GM23338 (cell line): ENCODE results near the gene RPS4Y1. TPM values are rescaled to one million over a fixed set of nuclear protein-coding genes. Genes with fewer than 3 reads are reported as not detected.
"Not testable (repeated sequence)": the region's sequence is repeated elsewhere in the genome, so short reads cannot be mapped to it uniquely, and the experiment has no call there.

Experiments used
- ATAC-seq: fragments of 200-7000 bp; cut with Tn5 transposase; 3 replicates; pipeline ENCODE4 v1.9.1; 2020
- DNase-seq: peaks from one replicate; pipeline ENCODE4 v3.0.0-alpha.2; 2015; ENCODE audit warnings: low spot score
- H2AFZ ChIP-seq: fragments of 200-600 bp; sonication (generic); 2 replicates; pipeline ENCODE4 v1.8.0; 2016; ENCODE audit warnings: antibody characterized with exemption, mild to moderate bottlenecking, moderate library complexity
- H3F3A ChIP-seq: fragments of 200-600 bp; sonication (generic); replicated peaks from 2 replicates; pipeline ENCODE4 v1.8.0; 2017; ENCODE audit warnings: antibody characterized with exemption, mixed run types, low read depth
- H3K27ac ChIP-seq: fragments of 200-600 bp; sonication (generic); 2 replicates; pipeline ENCODE4 v1.6.1; 2016; ENCODE audit warnings: low read depth
- H3K27me3 ChIP-seq: fragments of 200-600 bp; sonication (generic); 2 replicates; pipeline ENCODE4 v1.8.0; 2016; ENCODE audit warnings: mild to moderate bottlenecking, mixed run types, moderate library complexity; ENCODE audit not compliant: insufficient read depth
- H3K36me3 ChIP-seq: fragments of 200-600 bp; sonication (generic); 2 replicates; pipeline ENCODE4 v1.8.0; 2016; ENCODE audit warnings: mild to moderate bottlenecking; ENCODE audit not compliant: insufficient read depth
- H3K4me1 ChIP-seq: fragments of 200-600 bp; sonication (generic); 2 replicates; pipeline ENCODE4 v1.8.0; 2016; ENCODE audit warnings: mild to moderate bottlenecking, moderate library complexity; ENCODE audit not compliant: insufficient read depth
- H3K4me2 ChIP-seq: fragments of 200-600 bp; sonication (generic); 2 replicates; pipeline ENCODE4 v1.7.1; 2017; ENCODE audit warnings: mixed run types
- H3K4me3 ChIP-seq: fragments of 200-600 bp; sonication (generic); 2 replicates; pipeline ENCODE4 v1.6.1; 2016; ENCODE audit warnings: mixed run types
- H3K79me2 ChIP-seq: fragments of 200-600 bp; sonication (generic); replicated peaks from 2 replicates; pipeline ENCODE4 v1.8.0; 2017; ENCODE audit warnings: mild to moderate bottlenecking; ENCODE audit not compliant: insufficient read depth
- H3K9me2 ChIP-seq: fragments of 200-600 bp; sonication (generic); 2 replicates; pipeline ENCODE4 v1.8.0; 2017; ENCODE audit not compliant: insufficient read depth
- H4K20me1 ChIP-seq: fragments of 200-600 bp; sonication (generic); replicated peaks from 2 replicates; pipeline ENCODE4 v1.8.0; 2017; ENCODE audit warnings: mild to moderate bottlenecking; ENCODE audit not compliant: insufficient read depth
- H3K27ac Mint-ChIP-seq: 2 replicates; pipeline ENCODE4 v1.8.0; 2020; ENCODE audit warnings: inconsistent platforms, mild to moderate bottlenecking, moderate library complexity, mixed read lengths
- H3K27me3 Mint-ChIP-seq: 3 replicates; pipeline ENCODE4 v1.8.0; 2022; ENCODE audit warnings: low read depth, mild to moderate bottlenecking, moderate library complexity, mixed read lengths, inconsistent platforms; ENCODE audit not compliant: insufficient read depth, poor library complexity
- H3K36me3 Mint-ChIP-seq: 3 replicates; pipeline ENCODE4 v1.8.0; 2021; ENCODE audit warnings: low read depth, mild to moderate bottlenecking, inconsistent platforms, moderate library complexity, mixed read lengths
- H3K4me1 Mint-ChIP-seq: 3 replicates; pipeline ENCODE4 v1.8.0; 2020; ENCODE audit warnings: mild to moderate bottlenecking, inconsistent platforms, mixed read lengths
- H3K4me3 Mint-ChIP-seq: 3 replicates; pipeline ENCODE4 v1.8.0; 2021; ENCODE audit warnings: moderate library complexity, mild to moderate bottlenecking, inconsistent platforms, mixed read lengths
- H3K9me3 Mint-ChIP-seq: 3 replicates; pipeline ENCODE4 v1.8.0; 2020; ENCODE audit warnings: moderate library complexity, mild to moderate bottlenecking, inconsistent platforms, mixed read lengths
- EZH2phosphoT487 ChIP-seq: fragments of 200-600 bp; sonication (generic); IDR thresholded peaks from one replicate; pipeline ENCODE4 v1.8.1; 2018; ENCODE audit warnings: antibody characterized with exemption; ENCODE audit not compliant: unreplicated experiment
- JUNB ChIP-seq: IDR thresholded peaks from one replicate; pipeline ENCODE4 v1.6.1; 2016; ENCODE audit warnings: antibody characterized with exemption; ENCODE audit not compliant: unreplicated experiment
- STAT1 ChIP-seq: IDR thresholded peaks from one replicate; pipeline ENCODE4 v1.6.1; 2016; ENCODE audit warnings: antibody characterized with exemption; ENCODE audit not compliant: unreplicated experiment
- ZNF462 ChIP-seq: fragments of 250-450 bp; sonication (Bioruptor Pico); IDR thresholded peaks from 2 replicates; pipeline ENCODE4 v1.5.0; 2020; ENCODE audit warnings: mild to moderate bottlenecking, moderate library complexity
- polyA plus RNA-seq: library from polyadenylated mRNA; unstranded; fragments of >200 nt; fragmentation: Nextera tagmentation; extraction: Ambion mirVana; gene quantifications from 2 replicates; pipeline ENCODE4 v1.2.1, GENCODE V29; 2016
- total RNA-seq: library from RNA; depleted of rRNA; stranded (reverse); fragments of >200 nt; shearing (Covaris generic); gene quantifications from 2 replicates; pipeline ENCODE4 v1.2.3, GENCODE V29; 2014
- TF ChIP-seq, protein P1 (sequence below), 2 experiments: fragments of 200-600 bp in 1 of 2; sonication (generic) in 1 of 2; conservative IDR thresholded peaks; 2 replicates each; pipeline versions ENCODE4 v1.5.1 to v1.6.1; 2016 to 2017; ENCODE audit warnings: antibody characterized with exemption in 2 of 2, low read depth in 2 of 2, mild to moderate bottlenecking in 2 of 2, moderate library complexity in 1 of 2

Gene RPS4Y1
- total and polyA plus RNA-seq, 2 experiments from 2014 or later: 216 to 294 TPM

DNA sequence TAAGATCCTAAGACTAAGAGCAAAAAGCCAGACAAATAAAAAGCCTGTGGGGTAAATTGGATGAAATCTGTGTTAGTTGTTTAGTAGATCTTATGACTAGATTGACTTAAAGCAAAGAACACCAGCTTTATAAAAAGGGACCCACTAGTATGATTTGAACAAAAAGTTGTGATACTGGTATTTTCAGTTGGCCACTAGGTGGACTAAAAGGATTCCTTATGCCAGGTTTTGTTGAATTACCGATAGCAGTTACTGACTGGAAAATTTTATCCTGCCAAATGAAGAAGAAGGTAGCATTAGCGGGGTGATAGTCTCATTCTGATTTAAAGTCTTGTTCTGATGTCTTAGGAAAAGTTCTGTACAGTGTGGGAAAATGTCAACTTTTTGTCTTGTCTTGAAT, 41.2 kb upstream of the RPS4Y1 start:
- Mint-ChIP-seq H3K9me3 (no peaks in the 10 kb centered on the region), H3K27me3 (no peaks in the 10 kb centered on the region), H3K4me1 (peaks cover 3% of the 10 kb centered on the region; the same call in 1 of the 3 replicates), H3K36me3 (no peaks in the 10 kb centered on the region), H3K4me3 (no peak overlapping the region), H3K27ac (no peak overlapping the region)
- no peaks in the 10 kb centered on the region for H3F3A ChIP-seq
- H3K27ac ChIP-seq: no peak overlapping the region
- H3K79me2 ChIP-seq: no peaks in the 10 kb centered on the region
- ATAC-seq (no peak), DNase-seq (peak; percentile 43)
- no peaks in the 10 kb centered on the region for H3K36me3 ChIP-seq
- H3K27me3 ChIP-seq: no peaks in the 10 kb centered on the region
- TF ChIP-seq JUNB: no peak
- TF ChIP-seq STAT1: no peak
- TF ChIP-seq, protein P1, sequence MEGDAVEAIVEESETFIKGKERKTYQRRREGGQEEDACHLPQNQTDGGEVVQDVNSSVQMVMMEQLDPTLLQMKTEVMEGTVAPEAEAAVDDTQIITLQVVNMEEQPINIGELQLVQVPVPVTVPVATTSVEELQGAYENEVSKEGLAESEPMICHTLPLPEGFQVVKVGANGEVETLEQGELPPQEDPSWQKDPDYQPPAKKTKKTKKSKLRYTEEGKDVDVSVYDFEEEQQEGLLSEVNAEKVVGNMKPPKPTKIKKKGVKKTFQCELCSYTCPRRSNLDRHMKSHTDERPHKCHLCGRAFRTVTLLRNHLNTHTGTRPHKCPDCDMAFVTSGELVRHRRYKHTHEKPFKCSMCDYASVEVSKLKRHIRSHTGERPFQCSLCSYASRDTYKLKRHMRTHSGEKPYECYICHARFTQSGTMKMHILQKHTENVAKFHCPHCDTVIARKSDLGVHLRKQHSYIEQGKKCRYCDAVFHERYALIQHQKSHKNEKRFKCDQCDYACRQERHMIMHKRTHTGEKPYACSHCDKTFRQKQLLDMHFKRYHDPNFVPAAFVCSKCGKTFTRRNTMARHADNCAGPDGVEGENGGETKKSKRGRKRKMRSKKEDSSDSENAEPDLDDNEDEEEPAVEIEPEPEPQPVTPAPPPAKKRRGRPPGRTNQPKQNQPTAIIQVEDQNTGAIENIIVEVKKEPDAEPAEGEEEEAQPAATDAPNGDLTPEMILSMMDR (conservative IDR thresholded peaks at IDR 0.05; ENCODE audit: low read depth in 2 of 2): peak; percentile 42 to 46
- no peak overlapping the region for H3K4me2 ChIP-seq
- H3K4me1 ChIP-seq: no peaks in the 10 kb centered on the region
- no peaks in the 10 kb centered on the region for H4K20me1 ChIP-seq
- H2AFZ ChIP-seq: no peak overlapping the region
- no peaks in the 10 kb centered on the region for H3K9me2 ChIP-seq
- no peak overlapping the region for H3K4me3 ChIP-seq

GRCh38 chrY:2817146-2817896, 24.1 kb upstream of the RPS4Y1 start:
- not testable (repeated sequence) for ATAC-seq, H3K4me1 Mint-ChIP-seq

GRCh38 chrY:2824471-2824870, 16.9 kb upstream of the RPS4Y1 start:
- peaks cover 5% of the 10 kb centered on the region; the same call in 2 of the 3 replicates for H3K4me1 Mint-ChIP-seq
- Histone ChIP-seq H3K36me3 (no peaks in the 10 kb centered on the region), H3K9me2 (no peaks in the 10 kb centered on the region), H3K4me3 (no peak overlapping the region), H3K4me1 (peaks cover 5% of the 10 kb centered on the region), H4K20me1 (no peaks in the 10 kb centered on the region), H3K27me3 (no peaks in the 10 kb centered on the region), H2AFZ (no peak overlapping the region), H3K79me2 (no peaks in the 10 kb centered on the region), H3K4me2 (no peak overlapping the region), H3F3A (no peaks in the 10 kb centered on the region), H3K27ac (no peak overlapping the region)
- no peak overlapping the region for H3K4me3 Mint-ChIP-seq
- no peak for DNase-seq
- H3K27ac Mint-ChIP-seq: no peak overlapping the region
- H3K9me3 Mint-ChIP-seq: no peaks in the 10 kb centered on the region
- H3K36me3 Mint-ChIP-seq: no peaks in the 10 kb centered on the region
- no peak for ATAC-seq
- no peaks in the 10 kb centered on the region for H3K27me3 Mint-ChIP-seq
- TF ChIP-seq EZH2phosphoT487: no peak
- no peak for TF ChIP-seq ZNF462
- TF ChIP-seq, protein P1 (conservative IDR thresholded peaks at IDR 0.05; ENCODE audit: low read depth in 2 of 2): no peak
- TF ChIP-seq STAT1: no peak

More at GRCh38 chrY:2817146-2817896, 24.1 kb upstream of the RPS4Y1 start:
- not testable (repeated sequence) for H3K36me3 ChIP-seq, H3K9me3 Mint-ChIP-seq, H3K27me3 ChIP-seq, H2AFZ ChIP-seq, H4K20me1 ChIP-seq, H3K79me2 ChIP-seq, H3K9me2 ChIP-seq, H3K36me3 Mint-ChIP-seq, H3K27ac ChIP-seq, H3K27me3 Mint-ChIP-seq, DNase-seq, H3K4me3 Mint-ChIP-seq, H3K4me2 ChIP-seq, H3K27ac Mint-ChIP-seq, H3K4me1 ChIP-seq, H3K4me3 ChIP-seq, H3F3A ChIP-seq
